Measurements from ENCODE around the gene CYB5R2.

DNA sequence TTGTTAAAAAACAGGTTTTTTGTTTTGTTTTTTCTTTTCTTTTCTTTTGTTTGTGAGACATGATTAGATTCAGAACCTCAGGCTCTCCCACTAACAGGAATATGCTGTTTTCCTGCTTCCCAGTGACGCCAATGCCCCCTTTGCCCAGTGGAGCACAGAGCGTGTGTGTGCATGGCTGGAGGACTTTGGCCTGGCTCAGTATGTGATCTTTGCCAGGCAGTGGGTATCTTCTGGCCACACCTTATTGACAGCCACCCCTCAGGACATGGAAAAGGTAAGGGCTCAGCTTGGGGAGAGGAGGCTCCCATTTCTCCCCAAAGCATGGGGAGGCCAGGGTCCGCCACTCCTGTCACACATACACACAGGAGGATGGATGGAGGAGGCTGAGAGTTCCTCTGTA, 25.0 kb downstream of the CYB5R2 start:
- TF ChIP-seq CTCF (IDR thresholded peaks at IDR 0.05) (no peak), POLR2A (IDR thresholded peaks at IDR 0.05) (no peak), POLR2AphosphoS5 (IDR thresholded peaks at IDR 0.05) (no peak)

Measured in breast epithelium (tissue), 3 donors.